Karpas-422 (cell line): ENCODE measurements around the gene TTC21B. TPM values are rescaled to one million over a fixed set of nuclear protein-coding genes. Genes with fewer than 3 reads are reported as not detected.

ENCODE experiments used
- DNase-seq: peaks from one replicate; pipeline ENCODE4 v3.0.0-alpha.2; 2015
- H2AFZ ChIP-seq: fragments of 200-600 bp; sonication (generic); 2 replicates; pipeline ENCODE4 v1.6.1; 2014; ENCODE audit warnings: antibody characterized with exemption, low read length, mixed read lengths
- H3K27ac ChIP-seq: fragments of 200-600 bp; sonication (generic); 2 replicates; pipeline ENCODE4 v1.5.1; 2014; ENCODE audit warnings: mild to moderate bottlenecking, low read length, moderate library complexity
- H3K27me3 ChIP-seq: fragments of 200-600 bp; sonication (generic); 2 replicates; pipeline ENCODE4 v1.6.1; 2014; ENCODE audit warnings: low read length, mixed read lengths
- H3K36me3 ChIP-seq: fragments of 200-600 bp; sonication (generic); 2 replicates; pipeline ENCODE4 v1.6.1; 2014; ENCODE audit warnings: low read length, mixed read lengths; ENCODE audit not compliant: insufficient read depth
- H3K4me1 ChIP-seq: fragments of 200-600 bp; sonication (generic); 2 replicates; pipeline ENCODE4 v1.6.1; 2014; ENCODE audit warnings: mild to moderate bottlenecking, low read length, mixed read lengths
- H3K4me2 ChIP-seq: fragments of 200-600 bp; sonication (generic); 2 replicates; pipeline ENCODE4 v1.6.1; 2014; ENCODE audit warnings: low read length, low read depth, mild to moderate bottlenecking; ENCODE audit not compliant: poor library complexity, severe bottlenecking
- H3K4me3 ChIP-seq: fragments of 200-600 bp; sonication (generic); 2 replicates; pipeline ENCODE4 v1.5.1; 2014; ENCODE audit warnings: mild to moderate bottlenecking, antibody characterized with exemption, low read length, mixed read lengths
- H3K79me2 ChIP-seq: fragments of 200-600 bp; sonication (generic); 2 replicates; pipeline ENCODE4 v1.6.1; 2014; ENCODE audit warnings: mild to moderate bottlenecking, low read length, mixed read lengths
- H3K9ac ChIP-seq: fragments of 200-600 bp; sonication (generic); 2 replicates; pipeline ENCODE4 v1.6.0; 2014; ENCODE audit warnings: low read length
- H3K9me2 ChIP-seq: fragments of 200-600 bp; sonication (generic), shearing (Covaris generic); replicated peaks from 2 replicates; pipeline ENCODE4 v1.6.0; 2014; ENCODE audit warnings: mild to moderate bottlenecking, low read length, moderate library complexity; ENCODE audit not compliant: insufficient read depth
- H3K9me3 ChIP-seq: fragments of 300-700, 200-600 bp; sonication (generic); 2 replicates; pipeline ENCODE4 v1.6.1; 2014; ENCODE audit warnings: low read length, mixed read lengths
- H4K20me1 ChIP-seq: fragments of 200-600 bp; sonication (generic); 2 replicates; pipeline ENCODE4 v1.6.1; 2014; ENCODE audit warnings: mild to moderate bottlenecking, antibody characterized with exemption, low read length, low read depth; ENCODE audit not compliant: insufficient read depth
- total RNA-seq: library from RNA; depleted of rRNA; stranded (reverse); fragments of >200 nt; shearing (Covaris generic); gene quantifications from 2 replicates; pipeline ENCODE4 v1.2.3, GENCODE V29; 2014; ENCODE audit warnings: low replicate concordance

TTC21B gene
- total RNA-seq, 1 experiment from 2014 or later, result 47.8 TPM

DNA sequence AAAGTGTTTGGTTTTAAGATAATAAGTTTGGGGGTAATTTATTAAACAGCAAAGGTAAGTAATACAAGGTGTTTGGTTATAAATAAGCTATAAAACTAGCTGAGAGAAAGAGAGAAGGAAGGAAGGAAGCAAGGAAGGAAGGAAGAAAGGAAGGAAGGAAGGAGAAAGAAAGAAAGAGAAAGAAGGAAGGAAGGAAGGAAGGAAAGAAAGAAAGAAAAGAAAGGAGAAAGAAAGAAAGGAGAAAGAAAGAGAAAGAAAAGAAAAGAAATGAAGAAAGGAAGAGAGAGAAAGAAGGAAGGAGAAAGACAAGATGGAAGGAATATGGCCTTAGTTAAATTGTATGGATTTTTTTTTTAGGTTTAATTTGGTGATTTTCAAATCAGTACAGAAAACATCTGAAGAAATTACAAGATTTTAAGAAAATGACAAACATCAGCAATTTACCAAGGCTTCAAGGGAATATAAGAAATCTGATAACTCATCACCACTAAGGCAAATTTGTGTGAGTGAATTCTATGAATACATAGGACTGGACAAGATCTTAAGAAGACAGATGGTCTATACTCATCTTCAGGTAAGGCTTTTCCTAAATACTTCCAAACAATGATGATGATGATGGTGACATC is 113.1 kb downstream of the TTC21B start:
- Histone ChIP-seq H3K9me3 (no peaks in the 10 kb centered on the region), H3K27me3 (no peaks in the 10 kb centered on the region), H3K9me2 (no peaks in the 10 kb centered on the region), H3K4me3 (no peak overlapping the region), H3K79me2 (no peaks in the 10 kb centered on the region), H3K9ac (no peak overlapping the region), H3K4me2 (no peak overlapping the region), H3K4me1 (peaks cover 19% of the 10 kb centered on the region), H3K36me3 (no peaks in the 10 kb centered on the region), H2AFZ (no peak overlapping the region), H4K20me1 (no peaks in the 10 kb centered on the region), H3K27ac (no peak overlapping the region)
- DNase-seq, result no peak

DNA sequence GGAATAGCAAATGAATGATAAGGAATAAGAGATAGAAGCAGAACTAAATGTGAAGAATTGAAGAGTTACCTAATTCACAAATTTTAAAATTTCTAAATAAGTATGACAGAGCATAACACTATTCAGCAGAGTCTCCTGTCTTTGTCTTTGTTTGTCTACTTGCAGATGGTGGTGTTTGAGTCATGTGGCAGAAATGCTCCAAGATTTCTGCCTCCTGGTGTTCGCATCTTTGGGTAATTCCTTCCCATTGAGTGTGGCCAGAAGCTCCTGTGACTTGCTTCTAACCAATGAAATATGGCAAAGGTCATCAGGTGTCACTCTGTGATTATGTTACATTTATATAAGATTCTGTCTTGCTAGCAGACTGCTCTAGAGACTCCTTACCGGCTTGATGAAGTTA is 114.0 kb downstream of the TTC21B start:
- H3K27ac ChIP-seq, result no peak overlapping the region
- no peak for DNase-seq
- no peak overlapping the region for H3K4me2 ChIP-seq
- no peaks in the 10 kb centered on the region for H3K9me3 ChIP-seq
- no peaks in the 10 kb centered on the region for H3K9me2 ChIP-seq
- H2AFZ ChIP-seq, result no peak overlapping the region
- no peaks in the 10 kb centered on the region for H3K36me3 ChIP-seq
- H3K27me3 ChIP-seq, result no peaks in the 10 kb centered on the region
- H3K4me3 ChIP-seq, result no peak overlapping the region
- peaks cover 20% of the 10 kb centered on the region for H3K4me1 ChIP-seq
- H3K79me2 ChIP-seq, result no peaks in the 10 kb centered on the region
- no peaks in the 10 kb centered on the region for H4K20me1 ChIP-seq
- H3K9ac ChIP-seq, result no peak overlapping the region

DNA sequence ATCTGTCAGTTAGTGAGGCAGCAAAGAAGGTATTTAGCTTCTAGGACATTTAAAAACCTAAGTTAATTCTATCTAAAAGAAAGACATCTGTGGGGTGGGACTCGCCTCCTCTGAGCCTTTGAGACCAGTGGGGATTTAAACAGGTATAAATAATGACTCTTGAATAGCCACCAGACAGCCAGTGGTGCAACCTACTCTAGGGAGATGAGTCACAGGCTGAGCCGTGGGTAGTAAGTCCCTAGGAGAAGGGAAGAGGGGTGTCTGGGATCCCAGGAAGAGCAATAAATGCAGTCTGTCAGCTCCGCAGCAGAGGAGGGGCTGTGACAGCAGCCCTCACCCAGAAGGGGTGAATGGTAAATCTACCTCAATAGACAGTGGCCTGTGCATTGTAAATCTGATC is 116.5 kb downstream of the TTC21B start:
- H3K36me3 ChIP-seq, result no peaks in the 10 kb centered on the region
- H3K79me2 ChIP-seq, result no peaks in the 10 kb centered on the region
- no peaks in the 10 kb centered on the region for H3K9me2 ChIP-seq
- peaks cover 20% of the 10 kb centered on the region for H3K4me1 ChIP-seq
- no peaks in the 10 kb centered on the region for H4K20me1 ChIP-seq
- no peak overlapping the region for H3K27ac ChIP-seq
- H3K4me2 ChIP-seq, result no peak overlapping the region
- H3K4me3 ChIP-seq, result no peak overlapping the region
- H3K27me3 ChIP-seq, result no peaks in the 10 kb centered on the region
- no peaks in the 10 kb centered on the region for H3K9me3 ChIP-seq
- H3K9ac ChIP-seq, result no peak overlapping the region
- DNase-seq, result no peak
- H2AFZ ChIP-seq, result no peak overlapping the region

DNA sequence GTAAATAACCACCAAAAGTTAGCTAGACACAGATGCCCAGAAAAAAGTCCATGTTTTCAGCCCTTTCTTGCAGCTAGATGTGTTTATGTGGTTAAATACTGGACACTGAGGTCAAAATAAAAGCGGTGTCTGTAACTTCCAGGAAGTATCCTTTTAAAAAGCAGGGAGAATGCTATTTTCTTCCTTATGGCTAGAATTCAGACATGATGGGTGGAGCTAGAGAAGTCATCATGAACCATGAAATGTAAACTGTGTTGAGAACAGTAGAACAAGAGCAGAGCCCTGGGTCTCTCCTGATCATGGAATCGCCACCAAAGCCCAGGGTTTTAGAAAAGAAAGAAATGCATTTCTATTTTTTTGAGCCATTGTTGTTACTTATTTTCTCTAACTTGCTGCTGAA is 118.2 kb downstream of the TTC21B start:
- no peak for DNase-seq
- H3K9me2 ChIP-seq, result no peaks in the 10 kb centered on the region
- no peaks in the 10 kb centered on the region for H3K9me3 ChIP-seq
- no peaks in the 10 kb centered on the region for H4K20me1 ChIP-seq
- peaks cover 20% of the 10 kb centered on the region for H3K4me1 ChIP-seq
- no peak overlapping the region for H3K4me2 ChIP-seq
- H2AFZ ChIP-seq, result no peak overlapping the region
- no peaks in the 10 kb centered on the region for H3K36me3 ChIP-seq
- H3K4me3 ChIP-seq, result no peak overlapping the region
- no peak overlapping the region for H3K27ac ChIP-seq
- H3K27me3 ChIP-seq, result no peaks in the 10 kb centered on the region
- no peak overlapping the region for H3K9ac ChIP-seq
- no peaks in the 10 kb centered on the region for H3K79me2 ChIP-seq

DNA sequence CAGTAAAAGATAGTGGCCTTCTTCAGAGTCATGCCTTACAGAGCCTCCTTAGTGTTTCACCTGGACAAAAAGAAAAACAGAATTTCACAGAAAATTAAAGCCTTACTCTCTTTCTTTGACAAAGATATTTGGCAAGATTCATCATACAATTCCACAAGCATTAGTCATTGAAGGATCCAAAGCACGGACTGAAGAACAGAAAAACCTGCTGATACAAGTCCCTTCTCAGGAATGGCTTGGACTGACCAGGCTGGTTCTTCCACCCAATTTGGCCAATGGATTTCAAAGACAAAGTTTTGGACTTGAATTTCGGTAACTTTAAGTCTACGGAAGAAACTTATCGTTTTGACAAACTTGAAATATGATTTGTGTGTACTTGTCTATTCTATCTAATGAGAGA is 120.4 kb downstream of the TTC21B start:
- H3K4me3 ChIP-seq, result no peak overlapping the region
- no peak overlapping the region for H3K4me2 ChIP-seq
- H3K27ac ChIP-seq, result no peak overlapping the region
- no peaks in the 10 kb centered on the region for H3K79me2 ChIP-seq
- H3K36me3 ChIP-seq, result no peaks in the 10 kb centered on the region
- no peak overlapping the region for H3K9ac ChIP-seq
- H3K4me1 ChIP-seq, result peaks cover 23% of the 10 kb centered on the region
- no peak overlapping the region for H2AFZ ChIP-seq
- H4K20me1 ChIP-seq, result no peaks in the 10 kb centered on the region
- DNase-seq, result no peak
- H3K9me2 ChIP-seq, result no peaks in the 10 kb centered on the region
- H3K9me3 ChIP-seq, result no peaks in the 10 kb centered on the region
- no peaks in the 10 kb centered on the region for H3K27me3 ChIP-seq

DNA sequence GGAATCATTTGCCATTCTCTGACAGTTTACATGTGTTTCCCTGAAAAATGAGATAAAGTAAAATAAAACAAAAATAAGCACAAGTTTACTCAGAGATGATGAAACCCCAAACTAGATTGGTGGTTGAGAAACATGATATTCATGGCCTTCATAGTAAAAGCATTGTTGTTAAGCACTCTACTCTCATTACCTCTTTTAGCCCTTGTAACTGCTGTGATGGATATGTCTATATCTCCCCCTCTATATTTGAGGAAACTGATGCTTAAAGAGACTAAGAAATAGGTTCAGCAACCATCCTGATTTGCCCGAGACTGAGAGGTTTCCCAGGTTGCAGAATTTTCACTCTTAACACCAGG is 125.7 kb downstream of the TTC21B start:
- no peaks in the 10 kb centered on the region for H3K27me3 ChIP-seq
- H2AFZ ChIP-seq, result no peak overlapping the region
- no peaks in the 10 kb centered on the region for H3K9me2 ChIP-seq
- H3K79me2 ChIP-seq, result no peaks in the 10 kb centered on the region
- H3K9me3 ChIP-seq, result no peaks in the 10 kb centered on the region
- H3K9ac ChIP-seq, result no peak overlapping the region
- H3K27ac ChIP-seq, result no peak overlapping the region
- DNase-seq, result no peak
- no peaks in the 10 kb centered on the region for H3K36me3 ChIP-seq
- no peak overlapping the region for H3K4me3 ChIP-seq
- H3K4me1 ChIP-seq, result peaks cover 23% of the 10 kb centered on the region
- no peak overlapping the region for H3K4me2 ChIP-seq
- H4K20me1 ChIP-seq, result no peaks in the 10 kb centered on the region

DNA sequence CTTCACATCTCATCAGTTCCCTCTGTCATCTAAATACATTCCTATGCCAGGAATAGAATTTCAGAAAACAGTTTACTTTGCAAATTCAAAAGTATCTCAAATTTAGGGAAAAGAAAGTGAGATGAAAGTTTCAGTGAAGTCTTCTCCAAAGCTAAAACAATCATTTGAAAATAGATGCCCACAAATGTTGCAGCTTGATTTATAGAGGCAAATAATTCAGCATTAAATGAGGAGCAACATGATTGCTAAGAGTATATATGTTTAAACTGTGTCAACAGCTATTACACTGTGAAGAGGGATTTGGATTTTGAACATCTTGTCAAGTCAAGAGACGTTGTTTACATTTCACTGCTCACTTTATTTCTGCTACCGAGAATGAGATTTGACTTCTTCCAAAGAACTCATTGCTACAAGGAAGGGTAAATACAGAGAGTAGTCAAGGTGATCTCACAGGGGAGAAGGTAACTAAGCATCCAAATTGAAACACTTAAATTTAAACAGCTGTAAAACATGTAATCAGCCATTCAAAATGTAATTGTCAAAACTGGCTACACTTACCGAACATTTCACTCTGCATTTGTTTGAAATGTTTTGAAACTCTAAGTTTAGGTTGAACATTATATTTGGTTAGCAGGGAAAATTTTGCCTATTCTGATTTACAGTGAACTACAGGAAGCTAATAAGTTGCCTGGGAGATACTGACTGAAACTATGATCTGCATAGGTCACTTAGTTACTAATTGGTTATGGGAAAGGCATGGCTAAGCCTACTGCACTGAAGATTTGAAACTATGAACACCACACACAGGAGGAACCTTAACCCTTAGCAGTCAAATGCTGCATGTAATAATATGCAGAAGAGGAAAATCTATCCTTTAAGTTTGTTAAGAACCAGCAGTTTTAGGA is 126.3 kb downstream of the TTC21B start:
- Histone ChIP-seq H3K9me2 (no peaks in the 10 kb centered on the region), H3K4me3 (no peak overlapping the region), H3K27me3 (no peaks in the 10 kb centered on the region), H4K20me1 (no peaks in the 10 kb centered on the region), H3K9me3 (no peaks in the 10 kb centered on the region), H3K27ac (no peak overlapping the region), H2AFZ (no peak overlapping the region), H3K4me2 (no peak overlapping the region), H3K79me2 (no peaks in the 10 kb centered on the region), H3K9ac (no peak overlapping the region), H3K4me1 (peaks cover 25% of the 10 kb centered on the region), H3K36me3 (no peaks in the 10 kb centered on the region)
- DNase-seq, result no peak

DNA sequence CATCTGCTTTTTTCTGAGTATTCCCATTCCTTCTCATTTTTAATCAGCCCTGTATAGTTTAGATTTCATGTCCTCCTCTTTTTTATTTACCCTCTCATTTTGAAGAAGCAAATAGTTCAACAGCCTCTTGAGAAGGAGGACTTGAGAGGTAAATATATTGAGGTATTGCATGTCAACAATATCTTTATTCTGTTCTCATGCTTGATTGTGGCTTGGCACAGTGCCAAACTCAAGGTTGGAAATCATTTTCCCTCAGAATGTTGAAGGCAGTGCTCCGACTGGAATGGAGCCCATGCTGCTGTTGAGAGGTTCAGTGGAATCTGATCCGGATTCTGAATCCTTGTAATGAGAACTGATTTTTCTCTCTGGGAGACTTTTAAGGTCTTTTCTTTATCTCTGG is 128.5 kb downstream of the TTC21B start:
- DNase-seq, result no peak
- Histone ChIP-seq H3K9ac (no peak overlapping the region), H3K9me3 (no peaks in the 10 kb centered on the region), H3K27me3 (no peaks in the 10 kb centered on the region), H3K36me3 (no peaks in the 10 kb centered on the region), H3K79me2 (no peaks in the 10 kb centered on the region), H3K4me1 (peaks cover 24% of the 10 kb centered on the region), H4K20me1 (no peaks in the 10 kb centered on the region), H3K4me3 (no peak overlapping the region), H3K27ac (no peak overlapping the region), H3K4me2 (no peak overlapping the region), H3K9me2 (no peaks in the 10 kb centered on the region), H2AFZ (no peak overlapping the region)
